GM10248 (cell line): ENCODE measurements around the gene BLOC1S5.
A peak's percentile ranks its signal among the peaks of the same experiment; 100 is the strongest.

Experiments used
- CTCF ChIA-PET: fragments of 300-600 bp; sonication (Branson Sonifier 250); formaldehyde crosslinking; extraction: SDS; loops from one replicate; lab custom pipeline; 2021; ENCODE audit warnings: antibody characterized with exemption; lab: Yijun Ruan, JAX
- POLR2A ChIA-PET: fragments of 350-650 bp; sonication (Branson Sonifier 250); formaldehyde crosslinking; extraction: SDS; loops from one replicate; lab custom pipeline; 2020; ENCODE audit warnings: antibody characterized with exemption; lab: Yijun Ruan, JAX
- DNase-seq: peaks from one replicate; pipeline ENCODE4 v3.0.0; 2012; ENCODE audit errors: extremely low spot score
- CTCF ChIP-seq: IDR thresholded peaks from 2 replicates; pipeline ENCODE4 v1.5.1; 2012; ENCODE audit warnings: mild to moderate bottlenecking, low read depth; ENCODE audit errors: extremely low read depth, missing control alignments, control extremely low read depth

The BLOC1S5 gene

GRCh38 chr6:8108031-8108660 is 44.0 kb upstream of the BLOC1S5 start:
- CTCF ChIA-PET = no interaction called here
- DNase-seq = no peak

DNA sequence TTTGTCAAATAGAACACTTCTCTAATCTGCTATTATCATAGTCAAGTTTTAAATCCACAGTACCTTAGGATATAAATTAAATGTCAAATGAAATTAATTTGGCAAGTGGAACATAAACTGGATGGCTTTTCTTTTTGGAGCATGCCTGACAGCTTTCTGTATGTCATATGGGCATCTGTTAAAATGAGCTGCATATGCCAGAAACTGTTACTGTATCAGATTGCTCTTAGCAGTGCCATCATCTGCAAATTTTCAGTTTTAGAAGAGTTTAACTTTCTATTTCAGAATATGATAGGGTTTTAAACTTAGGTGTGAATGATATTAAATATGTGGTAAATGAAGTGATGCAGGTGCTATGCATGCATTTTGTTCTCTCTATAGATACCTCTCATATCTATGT is 41.6 kb upstream of the BLOC1S5 start:
- no peak for DNase-seq
- TF ChIP-seq CTCF = no peak
- ChIA-PET POLR2A (no interaction called here), CTCF (no interaction called here)

More at GRCh38 chr6:8108031-8108660, 44.0 kb upstream of the BLOC1S5 start:
- TF ChIP-seq CTCF = no peak
- POLR2A ChIA-PET = no interaction called here

DNA sequence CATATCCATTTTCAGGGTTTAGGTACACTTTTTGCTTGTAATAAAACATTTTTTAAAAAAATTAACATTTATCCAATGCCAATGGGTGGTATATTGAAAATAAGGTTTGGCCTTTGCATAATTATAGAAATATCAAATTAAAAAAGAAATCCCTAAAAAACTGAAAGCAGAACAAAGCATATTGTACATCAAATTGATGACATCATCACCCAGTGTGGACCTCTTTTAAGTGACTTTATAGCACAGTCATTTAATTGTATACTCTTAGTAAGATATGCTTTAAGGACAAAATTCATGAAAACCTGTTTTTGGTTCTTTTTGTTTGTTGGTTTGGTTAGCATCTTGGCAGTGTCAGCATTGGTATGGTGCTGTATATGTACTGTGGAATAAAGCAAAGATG is 39.5 kb upstream of the BLOC1S5 start:
- TF ChIP-seq CTCF = no peak
- CTCF ChIA-PET = interaction anchor here (0.7 kb wide), 1 partner anchor 10 kb away, joined by 3 read pairs; no protein-coding TSS in a partner anchor
- DNase-seq = no peak
- POLR2A ChIA-PET = no interaction called here

GRCh38 chr6:8102122-8102958 is 38.2 kb upstream of the BLOC1S5 start, which contains the start of gene EEF1E1:
Gene EEF1E1, minus strand, starts transcription at chr6:8102548. Its CDS starts 27 bp downstream, at chr6:8102521.
- ChIA-PET CTCF (interaction anchor here (0.7 to 1.7 kb wide), 10 partner anchors 8 to 379 kb away, joined by 3 to 9 read pairs (median 4); no protein-coding TSS in a partner anchor), POLR2A (interaction anchor here (0.6 kb wide), 1 partner anchor 513 kb away, joined by 3 read pairs; the partner anchor contains the start of gene SNRNP48)
- TF ChIP-seq CTCF = no peak
- peak; percentile 97 for DNase-seq

GRCh38 chr6:8100159-8100854 is 36.1 kb upstream of the BLOC1S5 start:
- POLR2A ChIA-PET = interaction anchor here (1.0 kb wide), 1 partner anchor 35 kb away, joined by 3 read pairs; no protein-coding TSS in a partner anchor

More at GRCh38 chr6:8100159-8100854, 36.1 kb upstream of the BLOC1S5 start:
- no peak for TF ChIP-seq CTCF
- DNase-seq = no peak
- CTCF ChIA-PET = interaction anchor here (0.7 to 1.2 kb wide), 3 partner anchors 13 to 31 kb away, joined by 3 read pairs; no protein-coding TSS in a partner anchor
